Upper lobe of left lung (tissue), 4 donors: ENCODE measurements around the gene PPM1G.

ENCODE experiments used
- POLR2A ChIP-seq, 4 donors: fragments of 450-650 bp; IDR thresholded peaks; one replicate each; pipeline ENCODE4 v1.5.1; 2016 to 2017; ENCODE audit warnings: antibody characterized with exemption in 4 of 4, mild to moderate bottlenecking in 2 of 4
- POLR2AphosphoS5 ChIP-seq, 2 donors: sonication (generic); formaldehyde crosslinking; IDR thresholded peaks; one replicate each; pipeline ENCODE4 v1.5.1; 2017; ENCODE audit warnings: antibody characterized with exemption in 2 of 2
- TF ChIP-seq, protein P1 (sequence below), 6 experiments: fragments of 450-650 bp in 4 of 6; fragments of 200-600 bp in 2 of 6; sonication (generic) in 2 of 6; IDR thresholded peaks; one replicate each; pipeline ENCODE4 v1.5.1; 2016 to 2019; ENCODE audit warnings: antibody characterized with exemption in 6 of 6

DNA sequence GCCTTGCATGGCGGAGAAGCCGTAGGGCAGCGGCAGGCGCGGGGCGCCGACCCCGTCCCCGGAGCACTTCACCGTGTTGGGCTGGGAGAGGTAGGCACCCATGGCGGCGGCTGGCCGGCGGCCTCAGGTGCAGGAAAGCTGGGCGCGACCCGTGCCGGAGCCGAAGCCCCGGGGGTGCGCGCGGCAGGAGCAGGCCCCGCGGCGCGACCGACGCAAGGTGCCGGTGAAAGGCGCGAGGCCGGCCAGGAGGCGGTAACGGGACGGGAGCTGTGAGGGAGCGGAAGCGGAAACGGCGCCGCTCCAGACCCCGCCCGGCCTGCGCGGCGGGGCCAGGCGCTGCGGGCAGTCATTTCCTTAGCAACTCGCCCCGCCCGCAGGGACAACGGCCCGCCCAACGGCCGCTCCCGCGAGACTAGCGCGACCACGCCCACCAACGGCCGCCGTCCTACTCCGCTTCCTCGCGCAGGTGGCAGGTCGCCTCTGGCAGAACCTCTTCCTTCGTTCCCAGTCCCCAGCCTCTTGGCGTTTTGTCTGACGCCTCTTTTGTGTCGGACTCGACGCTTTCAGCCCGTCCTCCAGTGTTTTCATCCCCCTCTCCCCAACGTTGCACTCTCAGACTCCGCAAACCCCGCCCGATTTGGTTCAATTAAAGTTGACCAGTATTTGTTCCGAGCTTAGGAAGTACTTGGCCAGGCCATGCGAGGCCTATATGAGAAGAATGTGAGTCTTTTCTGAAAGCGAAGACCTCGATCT lies at the start of gene PPM1G:
- TF ChIP-seq POLR2AphosphoS5 (IDR thresholded peaks at IDR 0.05) = peak; percentile 79 to 87
- TF ChIP-seq, protein P1, sequence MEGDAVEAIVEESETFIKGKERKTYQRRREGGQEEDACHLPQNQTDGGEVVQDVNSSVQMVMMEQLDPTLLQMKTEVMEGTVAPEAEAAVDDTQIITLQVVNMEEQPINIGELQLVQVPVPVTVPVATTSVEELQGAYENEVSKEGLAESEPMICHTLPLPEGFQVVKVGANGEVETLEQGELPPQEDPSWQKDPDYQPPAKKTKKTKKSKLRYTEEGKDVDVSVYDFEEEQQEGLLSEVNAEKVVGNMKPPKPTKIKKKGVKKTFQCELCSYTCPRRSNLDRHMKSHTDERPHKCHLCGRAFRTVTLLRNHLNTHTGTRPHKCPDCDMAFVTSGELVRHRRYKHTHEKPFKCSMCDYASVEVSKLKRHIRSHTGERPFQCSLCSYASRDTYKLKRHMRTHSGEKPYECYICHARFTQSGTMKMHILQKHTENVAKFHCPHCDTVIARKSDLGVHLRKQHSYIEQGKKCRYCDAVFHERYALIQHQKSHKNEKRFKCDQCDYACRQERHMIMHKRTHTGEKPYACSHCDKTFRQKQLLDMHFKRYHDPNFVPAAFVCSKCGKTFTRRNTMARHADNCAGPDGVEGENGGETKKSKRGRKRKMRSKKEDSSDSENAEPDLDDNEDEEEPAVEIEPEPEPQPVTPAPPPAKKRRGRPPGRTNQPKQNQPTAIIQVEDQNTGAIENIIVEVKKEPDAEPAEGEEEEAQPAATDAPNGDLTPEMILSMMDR (IDR thresholded peaks at IDR 0.05) = peak in 4 of 6 experiments; percentile 13 to 46 (median 36)
- peak in 3 of 4 donors; percentile 29 to 81 (median 34) for TF ChIP-seq POLR2A (IDR thresholded peaks at IDR 0.05)
